Activated naive CD4-positive, alpha-beta T cell (primary cell): ENCODE measurements around the gene DNPH1.

Source experiments
- DNase-seq, 4 experiments: peaks; one replicate each; lab custom pipeline; 2025; lab: John Stamatoyannopoulos, UW

Gene DNPH1

GRCh38 chr6:43263314-43264178, 34.3 kb upstream of the DNPH1 start:
- peak; percentile 15 to 63 (median 44) for DNase-seq

- DNase-seq = no peak
Measured at GRCh38 chr6:43262780-43263313, 33.6 kb upstream of the DNPH1 start.

- no peak for DNase-seq
Measured at GRCh38 chr6:43262000-43262779, 32.9 kb upstream of the DNPH1 start.

- no peak for DNase-seq
Measured at GRCh38 chr6:43261198-43261597, 31.9 kb upstream of the DNPH1 start.

GRCh38 chr6:43260791-43261190, 31.5 kb upstream of the DNPH1 start:
- DNase-seq = no peak

- no peak for DNase-seq
Measured at GRCh38 chr6:43258807-43259686, 29.8 kb upstream of the DNPH1 start.

GRCh38 chr6:43258180-43258579, 28.9 kb upstream of the DNPH1 start:
- no peak for DNase-seq

- DNase-seq = no peak
Measured at GRCh38 chr6:43257367-43258145, 28.3 kb upstream of the DNPH1 start.

GRCh38 chr6:43256670-43257366, 27.5 kb upstream of the DNPH1 start:
- DNase-seq = no peak

GRCh38 chr6:43255408-43256054, 26.2 kb upstream of the DNPH1 start:
- DNase-seq = no peak

GRCh38 chr6:43254846-43255245, 25.6 kb upstream of the DNPH1 start:
- DNase-seq = no peak

- DNase-seq = no peak
Measured at GRCh38 chr6:43254138-43254817, 25.0 kb upstream of the DNPH1 start.

- DNase-seq = no peak
Measured at GRCh38 chr6:43253401-43253800, 24.1 kb upstream of the DNPH1 start.

GRCh38 chr6:43250992-43251373, 21.7 kb upstream of the DNPH1 start:
- DNase-seq = no peak

GRCh38 chr6:43248791-43249190, 19.5 kb upstream of the DNPH1 start:
- no peak for DNase-seq

- no peak for DNase-seq
Measured at GRCh38 chr6:43248101-43248500, 18.8 kb upstream of the DNPH1 start.

- DNase-seq = peak; percentile 31 to 71 (median 54)
Measured at GRCh38 chr6:43247114-43247999, 18.1 kb upstream of the DNPH1 start.
